Choroid plexus epithelial cell (primary cell): ENCODE results near the gene CACNA1D.

Experiments used
- DNase-seq: peaks from one replicate; pipeline ENCODE4 v3.0.0-alpha.2; 2010; ENCODE audit warnings: low read depth
- H3K4me3 ChIP-seq: 2 replicates; pipeline ENCODE4 v1.5.1; 2011; ENCODE audit warnings: low read depth, mild to moderate bottlenecking, control low read depth, low read length, moderate library complexity
- TF ChIP-seq, protein P1 (sequence below): conservative IDR thresholded peaks from 2 replicates; pipeline ENCODE4 v1.5.1; 2011; ENCODE audit warnings: low read depth, mild to moderate bottlenecking, control low read depth, inconsistent platforms, low read length, moderate library complexity

The CACNA1D gene

DNA sequence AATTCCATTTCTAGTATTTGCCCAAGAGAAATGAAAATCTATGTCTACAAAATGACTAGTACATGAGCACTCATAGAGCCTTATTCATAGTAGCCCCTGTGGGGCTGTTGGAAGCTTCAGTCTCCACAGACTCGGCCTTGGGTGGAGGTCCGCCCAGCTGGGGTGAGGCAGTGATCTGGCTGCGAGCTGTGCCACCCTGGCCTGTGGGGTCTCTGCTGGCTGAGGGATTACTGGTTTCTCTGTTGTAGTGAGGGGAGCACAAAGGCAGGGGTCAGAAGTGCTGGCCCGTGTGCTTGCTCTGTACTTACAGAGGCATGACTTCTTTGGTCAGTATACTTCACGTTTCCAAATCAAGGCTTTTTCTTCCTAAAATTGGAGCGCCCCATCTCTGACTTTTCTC, 193.7 kb downstream of the CACNA1D start:
- no peak for DNase-seq
- TF ChIP-seq, protein P1, sequence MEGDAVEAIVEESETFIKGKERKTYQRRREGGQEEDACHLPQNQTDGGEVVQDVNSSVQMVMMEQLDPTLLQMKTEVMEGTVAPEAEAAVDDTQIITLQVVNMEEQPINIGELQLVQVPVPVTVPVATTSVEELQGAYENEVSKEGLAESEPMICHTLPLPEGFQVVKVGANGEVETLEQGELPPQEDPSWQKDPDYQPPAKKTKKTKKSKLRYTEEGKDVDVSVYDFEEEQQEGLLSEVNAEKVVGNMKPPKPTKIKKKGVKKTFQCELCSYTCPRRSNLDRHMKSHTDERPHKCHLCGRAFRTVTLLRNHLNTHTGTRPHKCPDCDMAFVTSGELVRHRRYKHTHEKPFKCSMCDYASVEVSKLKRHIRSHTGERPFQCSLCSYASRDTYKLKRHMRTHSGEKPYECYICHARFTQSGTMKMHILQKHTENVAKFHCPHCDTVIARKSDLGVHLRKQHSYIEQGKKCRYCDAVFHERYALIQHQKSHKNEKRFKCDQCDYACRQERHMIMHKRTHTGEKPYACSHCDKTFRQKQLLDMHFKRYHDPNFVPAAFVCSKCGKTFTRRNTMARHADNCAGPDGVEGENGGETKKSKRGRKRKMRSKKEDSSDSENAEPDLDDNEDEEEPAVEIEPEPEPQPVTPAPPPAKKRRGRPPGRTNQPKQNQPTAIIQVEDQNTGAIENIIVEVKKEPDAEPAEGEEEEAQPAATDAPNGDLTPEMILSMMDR = no peak
- H3K4me3 ChIP-seq = no peak overlapping the region

DNA sequence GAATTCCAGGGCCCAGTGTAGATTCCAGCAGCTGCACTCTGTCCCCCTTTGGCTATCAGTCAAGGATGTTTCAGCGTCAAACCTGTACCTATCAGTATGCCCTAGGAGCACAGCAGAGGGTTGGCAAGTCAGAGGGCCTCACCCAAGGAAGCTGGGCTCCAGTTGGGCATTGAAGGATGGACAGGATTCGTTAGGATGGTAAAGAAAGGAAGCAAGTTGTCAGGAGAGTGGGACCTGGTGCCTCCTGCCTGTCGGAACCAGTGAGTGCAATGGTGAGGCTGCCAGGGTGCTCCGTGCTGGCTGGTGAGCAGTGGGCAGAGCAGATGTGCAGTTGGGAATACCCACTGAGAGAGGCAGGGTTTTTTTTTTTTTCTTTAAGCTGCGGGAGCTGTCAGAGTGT, 194.6 kb downstream of the CACNA1D start:
- TF ChIP-seq, protein P1 = no peak
- no peak overlapping the region for H3K4me3 ChIP-seq
- no peak for DNase-seq

DNA sequence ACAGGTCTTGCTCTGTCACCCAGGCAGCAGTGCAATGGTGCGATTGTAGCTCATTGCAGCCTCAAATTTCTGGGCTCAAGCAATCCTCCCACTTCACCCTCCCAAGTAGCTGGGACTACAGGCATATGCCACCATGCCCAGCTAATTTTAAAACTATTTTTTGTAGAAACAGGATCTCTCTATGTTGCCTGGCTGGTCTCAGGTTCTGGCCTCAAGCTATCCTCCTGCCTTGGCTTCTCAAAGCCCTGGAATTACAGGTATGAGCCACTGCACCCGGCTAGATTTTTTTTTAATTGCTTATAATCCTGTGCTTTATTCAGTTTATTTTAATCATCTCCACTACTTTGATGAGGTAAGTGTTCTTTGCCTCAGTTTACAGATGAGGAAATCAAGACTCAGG, 195.3 kb downstream of the CACNA1D start:
- no peak overlapping the region for H3K4me3 ChIP-seq
- TF ChIP-seq, protein P1 = no peak
- DNase-seq = no peak

DNA sequence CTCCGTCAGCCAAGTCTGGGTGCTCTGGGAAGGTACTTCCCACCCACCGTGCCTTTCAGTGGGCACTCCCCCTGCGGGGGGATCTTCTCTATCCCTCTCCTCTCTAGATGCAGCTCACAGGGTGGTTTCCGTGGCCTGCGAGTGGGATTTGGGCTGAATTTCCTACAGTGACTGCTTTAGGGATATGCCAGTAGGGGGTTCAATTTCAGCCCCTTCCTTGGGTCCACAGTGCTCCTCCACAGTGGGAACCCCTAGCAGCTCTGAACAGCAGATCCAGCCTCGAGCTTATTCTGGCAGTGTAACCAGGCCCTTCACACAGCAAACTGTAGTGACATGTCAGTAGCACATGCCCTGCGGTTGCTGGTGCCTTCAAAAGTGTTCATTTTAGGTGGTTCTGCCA, 196.1 kb downstream of the CACNA1D start:
- H3K4me3 ChIP-seq = no peak overlapping the region
- TF ChIP-seq, protein P1 = no peak
- DNase-seq = no peak

DNA sequence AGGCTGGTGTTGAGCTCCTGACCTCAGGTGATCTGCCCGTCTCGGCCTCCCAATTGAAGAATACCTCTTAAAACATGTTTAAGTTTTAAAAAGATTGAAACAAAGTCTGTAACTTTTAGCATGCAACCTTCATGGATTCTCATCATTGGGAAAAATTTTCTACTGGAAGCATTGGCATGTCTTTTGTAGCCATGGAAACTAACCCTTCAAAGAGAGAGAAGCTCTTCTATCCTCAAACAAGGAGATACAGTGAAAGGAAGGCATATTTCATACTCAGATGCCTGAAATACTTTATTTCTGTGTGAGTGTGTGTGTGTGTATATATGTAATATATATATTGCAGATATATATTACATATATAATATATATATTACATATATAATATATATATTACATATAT, 196.9 kb downstream of the CACNA1D start:
- TF ChIP-seq, protein P1 = no peak
- no peak for DNase-seq
- no peak overlapping the region for H3K4me3 ChIP-seq

DNA sequence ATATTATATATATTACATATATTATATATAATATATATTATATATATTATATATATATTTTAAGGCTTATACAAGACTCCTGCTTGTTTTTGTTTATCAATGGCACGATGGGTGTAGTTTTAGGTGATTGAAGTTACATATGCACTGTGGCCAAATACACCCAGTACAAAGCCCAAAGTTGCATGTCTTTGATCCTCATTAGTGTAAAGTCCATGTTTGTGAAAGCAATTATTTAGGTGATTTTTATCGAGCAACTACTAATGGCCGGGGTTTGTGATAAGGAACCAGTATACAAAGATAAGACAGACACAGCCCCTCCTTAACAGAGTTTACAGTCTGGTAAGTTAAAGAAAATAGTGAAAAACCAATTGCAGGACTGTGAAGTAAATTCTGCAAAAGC, 197.5 kb downstream of the CACNA1D start:
- no peak for DNase-seq
- TF ChIP-seq, protein P1 = no peak
- H3K4me3 ChIP-seq = no peak overlapping the region

DNA sequence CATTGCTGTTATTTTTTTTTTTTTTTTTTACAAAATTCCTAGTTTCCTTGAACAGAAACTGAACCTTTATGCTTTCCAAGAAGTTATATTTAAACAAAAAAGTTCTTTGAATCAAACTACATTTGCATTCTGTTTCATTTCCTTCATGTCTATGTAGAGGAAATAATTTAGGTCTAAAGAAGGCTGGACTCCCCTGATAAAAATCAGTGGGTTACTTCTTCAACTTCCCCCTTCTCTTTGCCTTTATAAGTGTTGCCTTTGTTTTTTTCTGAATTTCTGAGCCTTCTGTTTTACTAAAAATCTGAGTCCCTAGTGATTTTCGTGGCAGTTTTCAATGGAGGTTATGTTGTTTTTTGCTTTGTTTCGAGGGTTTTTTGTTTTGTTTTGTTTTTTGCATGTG, 199.0 kb downstream of the CACNA1D start:
- no peak overlapping the region for H3K4me3 ChIP-seq
- DNase-seq = no peak
- TF ChIP-seq, protein P1 = no peak
